ENCODE measurements around the gene F10. TPM values are rescaled to one million over a fixed set of nuclear protein-coding genes. Genes with fewer than 3 reads are reported as not detected.

Gene F10
- total RNA-seq, 1 donor from 2014 or later = 12.3 TPM

- peaks cover 9% of the 10 kb centered on the region for H3K4me1 Mint-ChIP-seq
- no peaks in the 10 kb centered on the region for H3K9me3 Mint-ChIP-seq
- peaks cover 48% of the 10 kb centered on the region for H3K27me3 Mint-ChIP-seq (ENCODE audit: low read depth)
- no peak overlapping the region for H3K4me3 Mint-ChIP-seq
- no peak for DNase-seq (ENCODE audit: low spot score in 2 of 2, unreplicated experiment in 2 of 2)
- TF ChIP-seq, protein P1, sequence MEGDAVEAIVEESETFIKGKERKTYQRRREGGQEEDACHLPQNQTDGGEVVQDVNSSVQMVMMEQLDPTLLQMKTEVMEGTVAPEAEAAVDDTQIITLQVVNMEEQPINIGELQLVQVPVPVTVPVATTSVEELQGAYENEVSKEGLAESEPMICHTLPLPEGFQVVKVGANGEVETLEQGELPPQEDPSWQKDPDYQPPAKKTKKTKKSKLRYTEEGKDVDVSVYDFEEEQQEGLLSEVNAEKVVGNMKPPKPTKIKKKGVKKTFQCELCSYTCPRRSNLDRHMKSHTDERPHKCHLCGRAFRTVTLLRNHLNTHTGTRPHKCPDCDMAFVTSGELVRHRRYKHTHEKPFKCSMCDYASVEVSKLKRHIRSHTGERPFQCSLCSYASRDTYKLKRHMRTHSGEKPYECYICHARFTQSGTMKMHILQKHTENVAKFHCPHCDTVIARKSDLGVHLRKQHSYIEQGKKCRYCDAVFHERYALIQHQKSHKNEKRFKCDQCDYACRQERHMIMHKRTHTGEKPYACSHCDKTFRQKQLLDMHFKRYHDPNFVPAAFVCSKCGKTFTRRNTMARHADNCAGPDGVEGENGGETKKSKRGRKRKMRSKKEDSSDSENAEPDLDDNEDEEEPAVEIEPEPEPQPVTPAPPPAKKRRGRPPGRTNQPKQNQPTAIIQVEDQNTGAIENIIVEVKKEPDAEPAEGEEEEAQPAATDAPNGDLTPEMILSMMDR (IDR thresholded peaks at IDR 0.05; ENCODE audit: unreplicated experiment) = no peak
- no peak overlapping the region for H3K27ac Mint-ChIP-seq
- no peaks in the 10 kb centered on the region for H3K36me3 Mint-ChIP-seq
Measured at GRCh38 chr13:113118261-113119021, 4.2 kb upstream of the F10 start.

GRCh38 chr13:113119166-113119821 lies 3.3 kb upstream of the F10 start:
- H3K27me3 Mint-ChIP-seq (ENCODE audit: low read depth) = peaks cover 45% of the 10 kb centered on the region
- peaks cover 9% of the 10 kb centered on the region for H3K4me1 Mint-ChIP-seq
- H3K4me3 Mint-ChIP-seq = no peak overlapping the region
- no peaks in the 10 kb centered on the region for H3K36me3 Mint-ChIP-seq
- no peaks in the 10 kb centered on the region for H3K9me3 Mint-ChIP-seq
- TF ChIP-seq, protein P1 (IDR thresholded peaks at IDR 0.05; ENCODE audit: unreplicated experiment) = no peak
- no peak for DNase-seq (ENCODE audit: low spot score in 2 of 2, unreplicated experiment in 2 of 2)
- no peak overlapping the region for H3K27ac Mint-ChIP-seq

DNA sequence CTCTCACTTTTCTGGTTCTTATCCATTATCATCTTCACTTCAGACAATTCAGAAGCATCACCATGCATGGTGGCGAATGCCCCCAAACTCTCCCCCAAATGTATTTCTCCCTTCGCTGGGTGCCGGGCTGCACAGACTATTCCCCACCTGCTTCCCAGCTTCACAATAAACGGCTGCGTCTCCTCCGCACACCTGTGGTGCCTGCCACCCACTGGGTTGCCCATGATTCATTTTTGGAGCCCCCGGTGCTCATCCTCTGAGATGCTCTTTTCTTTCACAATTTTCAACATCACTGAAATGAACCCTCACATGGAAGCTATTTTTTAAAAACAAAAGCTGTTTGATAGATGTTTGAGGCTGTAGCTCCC lies 2.8 kb upstream of the F10 start:
- H3K27ac Mint-ChIP-seq = no peak overlapping the region
- peaks cover 41% of the 10 kb centered on the region for H3K27me3 Mint-ChIP-seq (ENCODE audit: low read depth)
- no peak overlapping the region for H3K4me3 Mint-ChIP-seq
- H3K36me3 Mint-ChIP-seq = no peaks in the 10 kb centered on the region
- TF ChIP-seq, protein P1 (IDR thresholded peaks at IDR 0.05; ENCODE audit: unreplicated experiment) = no peak
- peaks cover 9% of the 10 kb centered on the region for H3K4me1 Mint-ChIP-seq
- DNase-seq (ENCODE audit: low spot score in 2 of 2, unreplicated experiment in 2 of 2) = no peak
- H3K9me3 Mint-ChIP-seq = no peaks in the 10 kb centered on the region

DNA sequence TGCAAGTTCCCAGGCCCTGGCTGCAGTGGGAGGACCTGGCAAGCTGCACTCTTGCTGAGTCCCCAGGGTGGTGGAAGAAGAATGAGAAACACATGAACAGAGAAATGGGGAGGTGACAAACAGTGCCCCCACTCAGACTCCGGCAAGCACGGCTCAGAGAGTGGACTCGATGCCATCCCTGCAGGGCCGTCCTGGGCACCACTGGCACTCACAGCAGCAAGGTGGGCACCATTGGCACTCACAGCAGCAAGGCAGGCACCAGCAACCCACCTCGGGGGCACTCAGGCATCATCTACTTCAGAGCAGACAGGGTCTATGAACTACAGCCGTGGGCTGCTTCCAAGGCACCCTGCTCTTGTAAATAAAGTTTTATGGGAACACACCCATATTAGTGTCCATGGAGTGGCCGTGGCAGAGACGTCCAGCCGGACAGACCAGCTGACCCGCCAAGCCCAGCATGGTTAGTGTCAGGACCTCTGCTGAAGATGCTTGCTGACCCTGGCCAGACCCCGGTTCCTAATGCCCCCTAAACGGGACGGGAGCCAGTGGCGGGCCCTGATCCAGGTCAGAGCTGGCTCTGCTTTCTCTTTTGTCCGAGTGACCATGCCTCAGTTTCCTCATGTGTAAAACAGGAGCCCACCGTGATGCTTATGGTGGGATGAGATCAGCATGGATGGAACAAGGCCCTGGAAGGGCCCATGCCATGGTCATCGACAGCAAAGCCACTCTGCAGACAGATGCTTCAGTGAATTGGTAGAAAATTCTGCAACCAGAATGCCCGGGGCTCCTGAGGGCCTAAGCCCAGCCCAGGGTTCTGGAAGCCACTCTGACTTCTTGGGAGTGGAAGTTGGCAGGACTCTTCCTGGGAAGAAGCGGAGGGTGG lies 2.1 kb upstream of the F10 start:
- TF ChIP-seq, protein P1 (IDR thresholded peaks at IDR 0.05; ENCODE audit: unreplicated experiment) = no peak
- Mint-ChIP-seq H3K9me3 (no peaks in the 10 kb centered on the region), H3K4me1 (peaks cover 9% of the 10 kb centered on the region), H3K36me3 (no peaks in the 10 kb centered on the region), H3K4me3 (no peak overlapping the region), H3K27me3 (ENCODE audit: low read depth) (peaks cover 39% of the 10 kb centered on the region), H3K27ac (no peak overlapping the region)
- no peak for DNase-seq (ENCODE audit: low spot score in 2 of 2, unreplicated experiment in 2 of 2)

- H3K27me3 Mint-ChIP-seq (ENCODE audit: low read depth) = peaks cover 32% of the 10 kb centered on the region
- no peak overlapping the region for H3K27ac Mint-ChIP-seq
- no peak for DNase-seq (ENCODE audit: low spot score in 2 of 2, unreplicated experiment in 2 of 2)
- no peaks in the 10 kb centered on the region for H3K9me3 Mint-ChIP-seq
- peaks cover 9% of the 10 kb centered on the region for H3K4me1 Mint-ChIP-seq
- TF ChIP-seq, protein P1 (IDR thresholded peaks at IDR 0.05; ENCODE audit: unreplicated experiment) = no peak
- no peaks in the 10 kb centered on the region for H3K36me3 Mint-ChIP-seq
- H3K4me3 Mint-ChIP-seq = no peak overlapping the region
Measured at GRCh38 chr13:113121183-113121927, 1.2 kb upstream of the F10 start.

Data from mesothelial cell of epicardium (in vitro differentiated cells).